GM18868 (cell line): ENCODE measurements around the gene LRP3.

Experiments used
- ATAC-seq: cut with Tn5 transposase; IDR thresholded peaks from one replicate; pipeline ENCODE4 v1.9.1; 2021; ENCODE audit warnings: mild to moderate bottlenecking, moderate library complexity; ENCODE audit not compliant: unreplicated experiment

The LRP3 gene

DNA sequence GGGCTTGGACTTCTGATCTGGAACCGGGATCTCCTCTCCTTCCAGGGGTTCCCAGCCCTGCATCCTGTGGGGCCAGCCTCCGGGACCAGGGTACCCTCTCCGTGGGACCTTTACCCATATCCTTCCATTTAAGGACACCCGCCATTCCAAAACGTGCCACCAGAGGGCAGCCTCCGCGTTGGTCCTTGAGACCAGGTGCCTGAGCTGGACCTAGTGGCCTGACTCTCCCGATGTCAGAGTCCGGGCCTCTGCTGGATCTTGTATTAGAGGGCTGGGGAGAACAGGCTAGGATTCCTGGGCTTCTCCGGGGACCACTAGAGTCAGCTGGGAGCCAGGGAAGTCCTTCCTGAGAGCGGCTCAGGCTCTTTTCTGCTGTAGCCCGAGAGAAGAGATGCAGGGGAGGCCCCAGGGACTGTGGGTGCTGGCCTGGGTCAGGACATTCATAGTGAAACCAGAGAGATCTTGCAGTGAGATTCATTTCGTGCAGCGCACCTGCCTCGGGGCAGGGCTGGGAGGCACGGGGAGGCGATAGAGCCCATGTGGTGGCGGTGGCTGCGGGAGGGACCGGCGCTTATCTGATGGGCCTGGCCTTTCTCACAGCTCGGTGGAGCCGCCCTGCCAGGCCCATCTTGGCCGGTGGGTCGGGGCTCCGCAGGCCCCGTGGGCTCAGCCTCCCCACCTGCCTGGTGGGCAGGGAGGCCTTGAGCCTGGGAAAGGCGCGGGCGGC is 41.3 kb downstream of the LRP3 start:
- peak; percentile 98 for ATAC-seq

DNA sequence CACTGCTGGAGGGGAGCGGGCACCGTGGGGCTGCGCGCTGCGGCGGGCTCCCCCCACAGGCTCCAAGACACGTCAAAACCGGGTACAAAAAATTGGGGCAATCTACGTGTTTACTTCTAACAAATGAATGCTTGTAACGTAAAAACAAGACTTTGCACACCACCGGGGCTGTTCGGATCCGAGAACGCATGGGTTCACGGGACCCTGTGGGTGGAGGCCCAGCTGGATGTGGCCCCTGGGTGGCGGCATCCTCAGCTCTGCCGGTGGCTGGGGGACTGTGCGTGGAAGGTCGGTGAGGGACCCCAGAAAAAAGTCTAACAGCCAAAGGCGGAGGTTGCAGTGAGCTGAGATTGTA is 41.8 kb downstream of the LRP3 start:
- no peak for ATAC-seq

DNA sequence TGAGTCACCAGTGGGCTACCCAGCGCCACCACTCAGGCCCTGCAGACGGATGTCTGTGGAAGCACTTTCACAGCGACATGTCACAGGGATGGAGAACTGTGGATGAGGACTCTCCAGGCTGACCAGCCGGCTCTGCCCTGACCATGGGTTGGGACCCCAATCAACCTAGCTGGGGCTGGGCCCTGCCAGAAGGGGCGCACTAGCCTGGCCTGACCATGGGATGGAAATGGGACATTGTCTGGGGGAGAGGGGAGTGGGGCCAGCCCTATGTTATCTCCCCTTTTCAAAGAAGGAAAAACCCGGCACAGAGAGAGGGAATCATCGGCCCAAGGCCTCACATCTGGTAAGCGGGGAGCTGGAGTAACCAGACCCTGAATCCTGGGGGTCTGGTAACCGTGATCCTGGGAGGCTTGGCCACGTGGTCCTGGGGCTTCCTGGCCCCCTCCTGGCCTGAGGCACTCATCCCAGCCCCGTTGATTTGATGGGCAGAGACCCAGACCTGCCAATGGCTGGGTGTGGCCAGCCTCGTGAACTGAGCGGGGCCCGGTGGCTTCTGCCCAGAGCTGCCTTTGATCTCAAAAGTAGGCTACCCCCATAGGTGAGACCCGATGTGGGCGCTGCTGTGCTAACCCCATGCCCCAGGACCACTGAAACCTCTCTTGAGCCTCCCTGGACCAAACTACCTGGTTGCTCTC is 42.7 kb downstream of the LRP3 start:
- ATAC-seq, result no peak

DNA sequence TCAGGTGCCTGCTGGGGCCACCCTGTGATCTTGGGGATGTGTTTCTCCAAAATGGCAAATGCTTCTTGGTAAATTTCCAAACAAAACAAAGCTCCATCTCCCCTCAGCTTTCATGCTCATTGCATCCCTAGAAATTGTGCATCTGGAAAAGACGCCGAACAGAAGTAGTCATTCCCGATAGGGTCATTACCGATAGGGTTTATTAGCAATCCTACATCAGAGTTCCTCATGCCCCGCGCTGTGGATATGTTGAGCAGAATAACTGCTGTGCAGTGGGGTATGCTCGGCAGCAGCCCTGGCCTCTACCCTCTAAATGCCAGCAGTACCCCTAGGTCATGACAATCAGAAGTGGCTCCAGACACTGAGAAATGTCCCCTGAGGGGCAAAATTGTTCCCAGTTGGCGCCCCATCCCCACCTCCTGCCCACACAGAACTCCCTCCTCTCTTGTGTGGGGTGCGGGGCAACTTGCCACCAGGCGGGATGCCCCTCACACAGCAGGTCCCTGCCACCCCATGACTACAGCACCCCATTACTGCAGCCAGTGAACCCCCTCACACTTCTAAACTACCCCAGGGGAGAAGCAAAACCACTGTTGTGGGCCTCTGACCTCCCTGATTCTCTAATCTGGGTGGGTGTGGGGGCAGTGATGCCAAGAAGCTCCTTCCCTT is 44.5 kb downstream of the LRP3 start:
- no peak for ATAC-seq

DNA sequence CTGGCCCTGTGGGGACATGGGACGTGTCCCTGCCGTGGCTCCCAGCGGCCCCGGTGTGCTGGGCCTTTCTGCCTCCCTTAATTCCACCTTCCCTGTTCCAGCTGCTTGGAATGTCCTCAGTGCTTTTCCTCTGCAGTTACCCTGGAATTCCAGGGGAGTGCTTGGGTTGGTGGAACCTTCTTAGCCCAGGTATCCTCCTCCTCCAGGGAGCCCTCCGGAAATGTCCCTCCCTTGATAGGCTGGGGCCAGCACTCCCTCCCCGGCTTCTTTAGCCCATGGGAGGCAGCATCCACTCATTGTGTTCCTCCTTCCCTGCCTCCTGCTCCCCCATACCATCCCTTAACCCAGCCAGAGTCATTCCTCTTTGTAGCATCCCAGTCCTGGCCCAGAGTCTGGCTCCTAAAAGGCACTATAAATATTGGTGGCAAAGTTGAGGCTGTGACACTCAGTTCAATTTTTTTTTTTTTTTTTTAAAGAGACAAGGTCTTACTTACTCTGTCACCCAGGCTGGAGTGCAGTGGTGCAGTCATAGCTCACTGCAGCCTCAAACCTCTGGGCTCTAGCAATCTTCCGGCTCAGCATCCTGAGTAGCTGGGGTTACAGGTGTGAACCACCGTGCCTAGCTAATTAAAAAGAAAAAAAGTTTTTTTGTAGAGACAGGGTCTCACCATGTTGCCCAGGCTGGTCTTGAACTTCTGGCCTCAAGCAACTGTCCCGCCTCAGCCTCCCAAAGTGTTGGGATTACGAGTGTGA is 45.3 kb downstream of the LRP3 start:
- ATAC-seq, result no peak

DNA sequence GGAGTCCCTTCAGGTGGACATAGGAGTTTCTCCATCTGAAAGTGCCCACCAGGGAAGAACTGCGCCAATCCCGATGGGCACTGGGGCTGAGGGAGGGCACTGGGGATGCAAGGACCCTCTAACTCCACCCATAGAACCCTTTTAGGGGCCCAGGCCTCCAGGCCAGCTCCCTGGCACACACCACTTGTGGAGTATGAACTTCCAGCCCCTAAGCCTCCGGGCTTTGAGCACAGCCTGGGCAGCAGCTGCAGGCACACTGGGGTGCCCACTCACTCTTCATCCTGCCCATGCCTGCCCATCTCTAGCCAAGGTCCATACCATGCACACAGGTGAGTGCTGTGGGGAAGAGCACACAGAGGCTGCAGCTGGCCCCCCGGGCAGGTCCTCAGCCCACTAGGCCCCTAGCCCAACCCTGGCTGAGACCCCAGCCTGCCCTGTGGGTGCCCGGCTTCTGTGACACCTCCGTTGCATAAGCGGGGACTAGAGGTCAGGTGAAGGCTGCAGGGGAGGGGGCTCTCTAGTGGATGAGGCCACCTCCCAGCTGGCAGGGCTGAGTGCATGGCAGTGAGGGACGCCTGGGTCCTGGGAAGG is 46.1 kb downstream of the LRP3 start:
- ATAC-seq, result no peak

DNA sequence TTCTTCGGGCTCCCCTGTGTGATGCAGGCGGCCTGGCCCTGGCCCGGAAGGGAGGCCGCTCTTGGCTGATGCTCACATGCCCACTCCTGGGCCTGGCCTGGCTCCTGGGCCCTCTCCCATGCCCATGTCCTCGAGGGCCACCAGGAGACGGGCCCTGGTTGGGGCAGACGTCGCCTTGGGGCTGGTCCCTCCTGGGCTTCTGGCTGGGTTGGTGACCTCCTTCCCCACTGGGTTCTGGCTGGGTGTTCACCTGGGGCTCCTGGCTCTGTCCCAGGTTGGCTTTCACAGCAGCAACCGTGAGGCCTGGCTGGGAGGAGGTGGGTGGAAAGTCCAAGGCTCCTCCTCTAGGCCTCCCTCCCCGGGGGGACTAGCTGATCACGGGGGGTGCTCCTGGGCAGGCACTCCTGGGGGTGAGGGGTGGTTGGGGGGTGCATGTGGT is 47.0 kb downstream of the LRP3 start:
- no peak for ATAC-seq

DNA sequence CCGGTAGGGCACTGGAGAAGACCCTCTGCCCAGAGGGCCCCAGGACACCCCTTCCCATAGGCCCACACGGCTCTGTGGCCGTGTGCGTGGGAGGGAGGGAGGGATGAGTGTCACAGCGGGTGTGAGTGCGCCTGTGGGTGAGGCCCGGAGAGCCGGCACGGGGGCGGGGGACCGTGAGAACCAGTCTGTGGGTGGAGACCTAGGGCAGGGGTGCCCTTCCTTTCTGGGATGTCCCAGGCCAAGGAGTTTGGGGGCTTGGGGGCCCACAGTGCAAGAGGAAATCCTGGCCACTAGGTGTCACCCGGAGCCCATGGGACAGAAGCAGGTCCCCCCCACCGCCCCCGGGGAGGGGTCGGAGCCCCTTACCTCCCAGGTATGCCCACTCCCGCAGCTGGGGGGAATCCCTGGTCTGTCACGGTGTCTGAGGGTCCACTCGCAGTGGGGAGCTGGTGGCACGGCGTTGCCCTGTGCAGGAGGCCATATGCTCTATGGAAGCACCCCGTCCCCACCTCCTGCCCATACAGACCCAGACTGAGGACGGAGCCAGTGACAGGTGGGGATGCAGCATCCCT is 47.5 kb downstream of the LRP3 start:
- ATAC-seq, result no peak

DNA sequence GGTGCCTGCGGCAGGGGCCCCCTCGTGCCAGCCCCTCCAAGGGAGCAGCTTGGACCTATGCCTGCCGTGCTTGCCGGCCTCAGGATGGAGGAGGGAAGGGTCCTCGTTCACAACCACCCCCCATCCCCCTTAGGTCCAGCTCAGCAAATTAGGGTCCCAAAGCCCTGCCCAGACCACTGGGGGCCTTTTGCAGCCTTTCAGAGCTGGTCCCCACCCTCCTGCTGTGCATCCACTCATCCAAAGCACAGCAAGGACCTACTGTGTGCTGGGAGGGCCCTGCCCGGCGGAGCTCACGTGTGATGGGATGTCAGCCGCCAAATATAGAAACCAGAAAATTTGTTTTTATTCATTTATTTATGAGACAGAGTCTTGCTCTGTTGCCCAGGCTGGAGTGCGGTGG is 48.0 kb downstream of the LRP3 start:
- ATAC-seq, result no peak

DNA sequence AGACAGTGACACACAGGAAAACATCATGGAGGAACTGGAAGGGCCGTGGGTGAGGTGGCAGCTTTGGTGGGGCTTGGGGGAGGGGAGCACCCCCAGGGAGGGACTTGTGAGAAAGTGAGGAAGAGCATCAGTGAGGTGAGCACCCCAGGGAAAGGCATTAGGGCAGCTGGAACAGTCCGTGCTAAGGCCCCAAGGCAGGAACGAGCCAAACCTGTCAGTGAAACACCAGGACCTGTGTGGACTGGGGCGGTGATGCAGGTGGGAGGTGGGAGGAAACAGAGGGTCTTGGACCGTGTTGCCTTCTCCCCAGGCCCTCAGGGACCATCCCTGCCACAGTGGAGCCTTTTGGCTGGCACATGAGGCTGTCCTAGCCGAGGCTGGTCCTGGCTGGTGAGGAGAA is 48.8 kb downstream of the LRP3 start:
- no peak for ATAC-seq

DNA sequence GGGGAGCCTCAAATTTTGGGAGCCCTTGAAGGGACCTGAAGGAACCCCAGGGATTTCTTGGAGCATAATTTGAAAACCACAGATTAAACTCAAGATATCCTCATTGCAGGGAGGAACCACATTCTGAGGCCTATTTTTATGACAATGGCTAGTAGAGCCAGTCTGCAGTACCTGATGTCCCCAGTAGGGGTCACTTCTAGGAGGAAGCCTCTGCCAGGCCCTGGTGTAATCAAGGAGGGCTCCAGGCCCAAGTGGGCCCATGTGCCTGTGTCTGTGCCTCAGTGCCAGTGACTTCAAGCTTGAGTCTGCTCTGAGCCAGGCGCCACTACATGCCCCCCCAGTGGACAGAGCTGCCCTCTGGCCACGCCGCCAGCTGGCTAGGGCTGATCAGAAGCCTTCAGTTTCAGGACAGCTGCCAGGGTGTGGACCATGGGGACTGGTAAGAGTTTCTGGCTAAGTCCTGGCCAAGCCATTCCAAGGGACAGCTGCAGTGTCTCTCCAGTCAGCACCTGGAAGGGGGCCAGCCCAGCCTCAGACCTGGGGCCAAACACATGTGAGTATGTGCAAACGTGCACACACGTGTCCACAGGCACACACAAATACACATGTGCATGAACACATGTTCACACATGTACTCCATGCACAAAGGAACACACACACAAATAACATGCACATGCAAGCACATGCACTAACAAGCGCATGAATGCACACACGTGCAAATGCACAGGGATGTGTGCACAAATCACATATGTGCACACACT is 52.0 kb downstream of the LRP3 start:
- ATAC-seq, result no peak

DNA sequence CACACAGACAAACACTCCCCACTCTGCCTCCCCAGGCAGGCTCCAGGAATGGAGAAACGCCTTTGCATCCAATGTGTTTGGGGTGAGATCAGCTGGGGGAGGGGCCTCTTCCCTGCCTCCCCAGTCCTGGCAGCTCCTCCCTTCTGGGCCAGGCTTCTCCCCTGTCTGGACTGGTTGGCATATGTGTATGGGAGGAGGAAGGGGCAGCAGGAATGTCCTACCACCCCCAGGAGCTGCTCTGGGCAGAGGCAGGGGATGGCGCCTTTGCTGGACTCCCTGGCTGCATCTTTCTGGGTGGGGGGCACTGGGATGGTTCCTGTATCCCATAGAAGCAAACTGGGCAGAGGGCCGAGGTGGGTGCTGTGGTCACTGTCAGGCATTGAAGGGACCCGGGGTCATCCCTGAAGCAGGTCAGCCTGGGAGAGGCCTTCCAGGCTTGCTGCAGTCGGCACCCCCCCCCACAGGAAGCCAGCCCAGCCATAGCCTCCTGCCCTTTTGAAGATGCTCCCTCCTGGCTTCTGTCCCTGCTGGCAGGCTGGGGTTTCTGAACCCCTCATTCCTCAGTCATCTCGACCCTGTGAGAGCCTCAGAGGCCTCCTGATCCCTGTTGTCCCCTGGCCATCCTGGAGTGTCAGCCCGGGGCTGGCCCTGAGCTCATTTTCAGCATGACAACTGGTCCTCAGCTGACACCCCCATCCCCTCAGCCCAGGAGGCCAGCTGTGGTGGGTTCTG is 52.7 kb downstream of the LRP3 start:
- ATAC-seq, result no peak

DNA sequence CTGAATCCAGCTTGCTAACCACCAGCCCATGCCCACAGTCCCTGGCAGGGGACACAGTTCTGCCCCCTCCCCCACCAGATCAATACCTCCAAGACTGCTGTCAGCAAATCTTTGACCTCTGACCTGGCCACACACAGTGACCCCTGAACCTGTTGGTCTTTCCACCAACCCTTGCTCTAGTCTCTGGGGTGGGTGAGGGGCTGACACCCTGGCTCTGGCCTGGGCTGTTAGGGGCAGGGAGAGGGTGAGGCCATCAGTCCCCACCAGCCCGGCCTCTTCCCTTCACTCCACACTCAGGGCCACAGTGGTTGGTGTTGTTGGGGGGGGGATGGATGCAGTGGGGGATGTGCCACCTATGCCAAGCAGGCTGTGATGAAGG is 53.3 kb downstream of the LRP3 start:
- no peak for ATAC-seq

DNA sequence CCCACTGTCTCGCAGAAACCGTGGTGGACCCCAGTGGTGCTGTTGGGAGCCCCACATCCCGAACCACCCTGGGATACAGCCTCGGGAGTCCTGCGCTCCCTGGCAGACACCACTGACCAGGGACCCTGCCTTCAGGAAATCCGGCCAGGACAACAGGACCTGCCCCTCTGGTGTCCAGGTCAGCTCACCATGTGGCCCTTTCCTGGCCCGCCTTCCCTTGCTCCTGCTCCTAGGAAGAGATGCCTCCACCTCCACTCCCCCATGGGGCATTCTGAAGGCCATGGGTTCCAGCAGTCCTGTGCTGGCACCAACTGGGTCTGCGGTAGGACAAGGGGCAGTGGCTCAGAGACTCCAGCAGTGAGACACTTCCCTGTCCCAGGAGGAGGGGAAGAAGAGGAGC is 54.0 kb downstream of the LRP3 start:
- no peak for ATAC-seq

DNA sequence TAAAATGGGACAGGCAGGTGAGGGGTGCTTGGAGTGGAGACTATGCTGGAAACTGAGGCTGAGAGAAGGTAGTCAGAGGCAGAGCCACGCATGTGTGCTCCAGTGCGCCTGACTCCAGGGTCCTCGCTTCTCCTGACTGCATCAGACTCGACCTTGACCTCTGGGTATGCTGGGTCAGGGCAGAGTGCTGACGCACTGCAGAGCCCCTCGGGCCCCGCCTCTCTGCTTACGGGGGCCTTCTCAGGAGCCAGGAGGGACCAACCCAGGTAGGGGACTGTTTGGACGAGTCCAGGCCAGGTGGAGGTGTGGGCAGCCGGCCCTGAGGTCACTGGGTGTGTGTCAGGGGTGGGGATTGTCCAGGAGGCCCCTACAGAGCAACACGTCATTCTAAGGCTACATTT is 54.4 kb downstream of the LRP3 start:
- no peak for ATAC-seq

DNA sequence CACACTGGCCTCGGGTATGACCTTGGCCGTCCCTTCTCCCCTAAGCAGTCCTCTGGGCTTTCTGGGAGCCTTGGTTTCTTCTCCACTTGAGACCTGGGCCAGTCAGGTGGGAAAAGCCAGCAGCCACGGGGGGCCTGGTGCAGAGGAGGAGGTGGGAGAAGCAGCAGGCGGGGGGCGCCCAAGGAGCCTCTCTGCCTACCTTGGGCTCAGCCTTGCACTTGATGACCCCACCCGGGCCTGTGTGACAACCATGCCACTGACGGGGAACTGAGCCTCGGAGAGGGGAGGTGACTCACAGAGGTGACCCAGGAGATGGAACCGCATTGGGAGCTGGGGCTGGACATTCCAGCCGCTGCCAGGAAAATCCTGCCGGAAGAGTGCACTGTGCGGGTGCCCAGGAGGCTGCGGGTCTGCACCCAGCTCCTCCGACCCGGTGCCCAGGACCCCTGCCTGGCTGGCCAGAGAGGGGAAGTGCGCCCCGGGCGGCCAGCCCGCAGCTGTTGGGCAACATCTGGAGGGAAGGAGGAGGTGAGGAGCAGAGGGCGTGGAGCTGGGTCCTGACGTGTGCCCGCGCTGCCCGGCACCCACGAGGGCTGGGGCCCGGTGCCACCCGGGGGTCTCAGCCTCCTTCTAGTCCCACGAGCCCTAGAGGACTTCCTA is 55.0 kb downstream of the LRP3 start:
- ATAC-seq, result no peak

DNA sequence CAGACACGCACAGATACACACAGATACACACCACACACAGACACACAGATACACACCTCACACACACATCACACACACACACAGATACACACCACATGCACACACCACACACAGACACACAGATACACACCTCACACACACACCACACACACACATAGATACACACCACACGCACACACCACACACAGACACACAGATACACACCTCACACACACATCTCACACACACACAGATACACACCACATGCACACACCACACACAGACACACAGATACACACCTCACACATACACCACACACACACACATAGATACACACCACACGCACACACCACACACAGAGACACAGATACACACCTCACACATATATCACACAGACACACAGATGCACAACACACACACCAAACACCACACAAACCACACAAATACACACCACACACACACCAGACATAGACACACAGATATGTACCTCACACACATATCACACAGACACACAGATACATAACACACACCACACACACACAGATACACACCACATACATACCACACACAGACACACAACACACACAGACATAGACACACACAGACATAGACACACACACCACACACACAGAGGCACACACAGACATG is 55.7 kb downstream of the LRP3 start:
- ATAC-seq, result no peak

DNA sequence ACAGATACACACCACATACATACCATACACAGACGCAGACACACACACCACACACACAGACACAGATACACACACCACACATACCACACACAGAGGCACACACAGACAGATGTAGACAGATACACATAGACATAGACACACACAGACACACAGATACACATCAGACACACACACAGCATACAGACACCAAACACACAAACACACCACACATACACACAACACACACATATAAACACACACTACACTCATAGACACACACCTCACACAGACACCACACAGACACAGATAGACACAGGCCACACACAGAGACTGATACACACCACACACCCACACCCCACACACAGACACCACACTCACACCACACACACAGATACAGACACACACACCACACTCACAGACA is 56.4 kb downstream of the LRP3 start:
- ATAC-seq, result no peak
